BLaER1 treated with 17β-estradiol and CSF1 and Interleukin-3, amounts not matched to agents 10 nM and 100 nM (cell line): Measurements from ENCODE around the gene RAB11FIP3.
A peak's percentile ranks its signal among the peaks of the same experiment; 100 is the strongest.

Experiments
- H3K27ac ChIP-seq, 11 experiments: shearing (Covaris generic); formaldehyde crosslinking; 2 replicates each; pipeline ENCODE4 v1.8.1; 2022
- H3K27me3 ChIP-seq, 11 experiments: shearing (Covaris generic); formaldehyde crosslinking; 2 replicates each; pipeline ENCODE4 v1.8.1; 2022
- H3K36me3 ChIP-seq, 11 experiments: shearing (Covaris generic); formaldehyde crosslinking; 2 replicates each; pipeline ENCODE4 v1.8.1; 2022
- H3K4me1 ChIP-seq, 10 experiments: shearing (Covaris generic); formaldehyde crosslinking; 2 replicates each; pipeline ENCODE4 v1.8.1; 2022
- H3K4me2 ChIP-seq, 11 experiments: shearing (Covaris generic); formaldehyde crosslinking; 2 replicates each; pipeline ENCODE4 v1.8.1; 2022
- H3K4me3 ChIP-seq, 10 experiments: shearing (Covaris generic); formaldehyde crosslinking; 2 replicates each; pipeline ENCODE4 v1.8.1; 2022
- H3K9ac ChIP-seq, 11 experiments: shearing (Covaris generic); formaldehyde crosslinking; 2 replicates each; pipeline ENCODE4 v1.8.1; 2022
- H3K9me3 ChIP-seq, 11 experiments: shearing (Covaris generic); formaldehyde crosslinking; replicated peaks in 1 of 11; 2 replicates each; pipeline ENCODE4 v1.8.1; 2022
- H4K20me1 ChIP-seq, 11 experiments: shearing (Covaris generic); formaldehyde crosslinking; 2 replicates each; pipeline ENCODE4 v1.8.1; 2022
- Cebpa-rat ChIP-seq, 11 experiments: shearing (Covaris generic); IDR thresholded peaks; 2 replicates each; pipeline ENCODE4 v1.8.1; 2022

The RAB11FIP3 gene

GRCh38 chr16:543301-544164 lies 118.1 kb downstream of the RAB11FIP3 start:
- peak overlapping the region in 10 of 11 experiments; percentile 3 to 72 (median 69); a peak in 17 of 22 replicates for H3K4me2 ChIP-seq
- H3K9ac ChIP-seq, result peak overlapping the region in 8 of 11 experiments; percentile 6 to 64 (median 41); a peak in 11 of 22 replicates
- H3K27ac ChIP-seq, result peak overlapping the region in 4 of 11 experiments; percentile 22 to 48 (median 34); a peak in 3 of 22 replicates
- TF ChIP-seq Cebpa-rat (IDR thresholded peaks at IDR 0.05), result no peak
- peaks cover 28 to 74% (median 51%) of the 10 kb centered on the region in 11 experiments for H3K36me3 ChIP-seq
- H3K4me1 ChIP-seq, result peaks cover 22 to 57% (median 51%) of the 10 kb centered on the region in 10 experiments
- H4K20me1 ChIP-seq, result peaks cover 96 to 100% (median 98%) of the 10 kb centered on the region in 11 experiments
- H3K9me3 ChIP-seq, result no peaks in the 10 kb centered on the region
- H3K27me3 ChIP-seq, result no peaks in the 10 kb centered on the region
- no peak overlapping the region for H3K4me3 ChIP-seq

DNA sequence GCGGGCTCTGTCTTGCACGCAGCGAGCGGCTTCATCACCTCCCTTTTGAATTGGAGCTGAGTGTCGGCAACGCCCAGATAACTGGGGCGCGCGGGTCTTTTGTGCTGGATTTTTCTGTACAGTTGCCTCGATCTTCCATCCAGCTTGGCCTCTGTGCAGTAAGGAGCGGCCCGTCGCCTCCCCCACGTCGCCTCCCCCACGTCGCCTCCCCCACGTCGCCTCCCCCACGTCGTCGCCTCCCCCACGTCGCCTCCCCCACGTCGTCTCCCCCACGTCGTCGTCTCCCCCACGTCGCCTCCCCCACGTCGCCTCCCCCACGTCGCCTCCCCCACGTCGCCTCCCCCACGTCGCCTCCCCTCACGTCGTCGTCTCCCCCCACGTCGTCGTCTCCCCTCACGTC lies 119.1 kb downstream of the RAB11FIP3 start:
- Histone ChIP-seq H3K9ac (peak overlapping the region in 7 of 11 experiments; percentile 28 to 64 (median 42); a peak in 6 of 22 replicates), H3K36me3 (peaks cover 32 to 73% (median 47%) of the 10 kb centered on the region in 11 experiments), H3K9me3 (no peaks in the 10 kb centered on the region), H3K4me2 (peak overlapping the region in 7 of 11 experiments; percentile 68 to 72 (median 71); a peak in 14 of 22 replicates), H3K4me1 (peaks cover 24 to 61% (median 53%) of the 10 kb centered on the region in 10 experiments), H4K20me1 (peaks cover 91 to 99% (median 95%) of the 10 kb centered on the region in 11 experiments), H3K27ac (peak overlapping the region in 1 of 11 experiments; percentile 32; a peak in 1 of 22 replicates), H3K4me3 (no peak overlapping the region), H3K27me3 (no peaks in the 10 kb centered on the region)
- TF ChIP-seq Cebpa-rat (IDR thresholded peaks at IDR 0.05), result no peak

- no peaks in the 10 kb centered on the region for H3K27me3 ChIP-seq
- peak overlapping the region; percentile 71 to 88 (median 83) for H3K4me2 ChIP-seq
- peaks cover 24 to 58% (median 53%) of the 10 kb centered on the region in 10 experiments for H3K4me1 ChIP-seq
- H4K20me1 ChIP-seq, result peaks cover 65 to 99% (median 92%) of the 10 kb centered on the region in 11 experiments
- TF ChIP-seq Cebpa-rat (IDR thresholded peaks at IDR 0.05), result no peak
- H3K27ac ChIP-seq, result peak overlapping the region in 8 of 11 experiments; percentile 38 to 63 (median 57); a peak in 16 of 22 replicates
- H3K9ac ChIP-seq, result peak overlapping the region in 10 of 11 experiments; percentile 21 to 62 (median 54); a peak in 13 of 22 replicates
- peaks cover 39 to 74% (median 48%) of the 10 kb centered on the region in 11 experiments for H3K36me3 ChIP-seq
- H3K4me3 ChIP-seq, result peak overlapping the region in 6 of 10 experiments; percentile 12 to 53 (median 32); a peak in 10 of 20 replicates
- H3K9me3 ChIP-seq, result no peaks in the 10 kb centered on the region
Observed at GRCh38 chr16:546909-547770, 121.7 kb downstream of the RAB11FIP3 start.

- Histone ChIP-seq H3K27ac (peak overlapping the region in 2 of 11 experiments; percentile 5 to 63; a peak in 1 of 22 replicates), H3K9me3 (no peaks in the 10 kb centered on the region), H4K20me1 (peaks cover 50 to 93% (median 81%) of the 10 kb centered on the region in 11 experiments), H3K4me2 (peak overlapping the region in 9 of 11 experiments; percentile 71 to 88 (median 83); a peak in 17 of 22 replicates), H3K4me1 (peaks cover 24 to 46% (median 43%) of the 10 kb centered on the region in 10 experiments), H3K36me3 (peaks cover 42 to 69% (median 52%) of the 10 kb centered on the region in 11 experiments), H3K9ac (peak overlapping the region in 8 of 11 experiments; percentile 26 to 62 (median 56); a peak in 11 of 22 replicates), H3K27me3 (no peaks in the 10 kb centered on the region), H3K4me3 (no peak overlapping the region)
- no peak for TF ChIP-seq Cebpa-rat (IDR thresholded peaks at IDR 0.05)
Observed at GRCh38 chr16:548586-548985, 123.1 kb downstream of the RAB11FIP3 start.

DNA sequence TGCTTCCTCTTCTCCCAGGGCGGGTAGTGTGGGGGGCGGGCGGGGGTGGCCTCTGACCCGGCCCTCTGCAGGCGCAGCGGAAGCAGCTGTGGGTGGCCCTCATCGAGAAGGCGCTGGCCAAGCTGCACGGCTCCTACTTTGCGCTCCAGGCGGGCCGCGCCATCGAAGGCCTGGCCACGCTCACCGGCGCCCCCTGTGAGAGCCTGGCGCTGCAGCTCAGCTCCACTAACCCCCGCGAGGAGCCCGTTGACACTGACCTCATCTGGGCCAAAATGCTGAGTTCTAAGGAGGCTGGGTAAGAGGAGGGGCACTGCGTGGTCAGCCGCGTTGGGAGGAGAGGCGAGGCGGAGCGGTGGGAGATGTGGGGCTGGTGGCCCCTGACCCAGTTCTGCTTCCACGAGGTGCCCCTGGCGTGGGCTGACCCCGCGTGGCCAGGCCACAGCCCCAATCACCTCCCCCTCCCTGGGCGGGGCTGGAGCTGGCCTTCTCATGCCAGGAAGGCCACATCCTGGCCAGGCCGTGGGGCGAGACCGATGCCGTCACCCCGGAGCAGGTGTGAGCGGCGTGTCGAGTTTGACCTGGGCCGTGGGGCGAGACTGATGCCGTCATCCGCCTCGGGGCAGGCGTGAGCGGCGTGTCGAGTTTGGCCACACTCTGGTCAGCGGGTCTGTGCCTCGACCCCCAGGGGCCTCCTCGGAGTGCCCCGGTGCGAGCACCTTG lies 124.3 kb downstream of the RAB11FIP3 start:
- H3K27me3 ChIP-seq, result no peaks in the 10 kb centered on the region

DNA sequence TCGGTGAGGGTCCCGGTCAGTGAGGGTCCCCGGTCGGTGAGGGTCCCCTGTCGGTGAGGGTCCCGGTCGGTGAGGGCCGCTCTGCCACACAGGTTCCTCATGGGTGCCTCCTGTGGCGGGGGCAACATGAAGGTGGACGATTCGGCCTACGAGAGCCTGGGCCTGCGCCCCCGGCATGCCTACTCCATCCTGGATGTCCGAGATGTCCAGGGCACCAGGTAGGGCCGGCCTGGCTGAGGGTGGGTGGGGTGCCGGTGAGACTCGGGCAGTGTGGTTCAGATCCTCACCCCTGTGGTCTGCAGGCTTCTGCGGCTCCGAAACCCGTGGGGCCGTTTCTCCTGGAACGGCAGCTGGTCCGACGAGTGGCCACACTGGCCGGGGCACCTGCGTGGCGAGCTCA lies 125.8 kb downstream of the RAB11FIP3 start:
- no peak for TF ChIP-seq Cebpa-rat (IDR thresholded peaks at IDR 0.05)
- H3K9me3 ChIP-seq, result no peaks in the 10 kb centered on the region
- H4K20me1 ChIP-seq, result peaks cover 26 to 92% (median 73%) of the 10 kb centered on the region in 11 experiments
- no peaks in the 10 kb centered on the region for H3K27me3 ChIP-seq
- H3K27ac ChIP-seq, result no peak overlapping the region
- H3K36me3 ChIP-seq, result peaks cover 42 to 66% (median 60%) of the 10 kb centered on the region in 11 experiments
- no peak overlapping the region for H3K9ac ChIP-seq
- H3K4me3 ChIP-seq, result no peak overlapping the region
- H3K4me1 ChIP-seq, result peaks cover 22 to 52% (median 41%) of the 10 kb centered on the region in 10 experiments
- no peak overlapping the region for H3K4me2 ChIP-seq

More for the DNA sequence above, 124.3 kb downstream of the RAB11FIP3 start:
- Histone ChIP-seq H3K9ac (no peak overlapping the region), H4K20me1 (peaks cover 41 to 94% (median 80%) of the 10 kb centered on the region in 11 experiments), H3K36me3 (peaks cover 42 to 72% (median 59%) of the 10 kb centered on the region in 11 experiments), H3K4me2 (no peak overlapping the region), H3K9me3 (no peaks in the 10 kb centered on the region), H3K4me1 (peaks cover 24 to 47% (median 41%) of the 10 kb centered on the region in 10 experiments), H3K4me3 (no peak overlapping the region), H3K27ac (no peak overlapping the region)
- TF ChIP-seq Cebpa-rat (IDR thresholded peaks at IDR 0.05), result no peak

GRCh38 chr16:552171-552570 lies 126.7 kb downstream of the RAB11FIP3 start:
- peaks cover 18 to 92% (median 72%) of the 10 kb centered on the region in 11 experiments for H4K20me1 ChIP-seq
- no peak overlapping the region for H3K27ac ChIP-seq
- no peaks in the 10 kb centered on the region for H3K27me3 ChIP-seq
- H3K9ac ChIP-seq, result no peak overlapping the region
- peaks cover 14 to 50% (median 38%) of the 10 kb centered on the region in 10 experiments for H3K4me1 ChIP-seq
- no peak overlapping the region for H3K4me3 ChIP-seq
- H3K4me2 ChIP-seq, result no peak overlapping the region
- no peak for TF ChIP-seq Cebpa-rat (IDR thresholded peaks at IDR 0.05)
- no peaks in the 10 kb centered on the region for H3K9me3 ChIP-seq
- H3K36me3 ChIP-seq, result peaks cover 42 to 66% (median 58%) of the 10 kb centered on the region in 11 experiments
